ENCODE results near the gene MBOAT2.

The MBOAT2 gene

DNA sequence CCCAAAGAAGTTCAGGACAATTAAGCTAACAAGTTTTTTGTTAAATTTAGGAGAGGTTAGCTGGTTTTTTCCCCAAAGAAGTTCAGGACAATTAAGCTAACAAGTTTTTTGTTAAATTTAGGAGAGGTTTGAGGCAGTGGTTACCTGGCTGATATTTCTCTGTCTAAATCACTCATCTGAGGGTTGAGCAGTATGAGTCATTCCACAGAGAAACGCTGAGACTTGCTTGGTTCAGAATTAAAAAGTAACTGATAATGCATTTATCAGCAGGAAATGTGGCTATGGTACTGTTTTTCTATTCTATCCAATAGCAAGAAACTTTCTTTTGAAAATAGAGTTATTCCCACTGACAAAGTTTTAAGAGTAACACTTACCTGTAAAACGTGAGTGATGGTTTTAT, 143.2 kb downstream of the MBOAT2 start:
- Histone ChIP-seq H3K27ac (no peak overlapping the region), H3K79me2 (ENCODE audit: insufficient read depth, low read depth) (no peaks in the 10 kb centered on the region), H2AFZ (ENCODE audit: low read depth) (no peak overlapping the region), H3K9ac (no peak overlapping the region), H3K4me2 (no peak overlapping the region), H3K36me3 (ENCODE audit: insufficient read depth) (no peaks in the 10 kb centered on the region), H4K20me1 (ENCODE audit: insufficient read depth) (no peaks in the 10 kb centered on the region), H3K27me3 (ENCODE audit: insufficient read depth, low read depth) (no peaks in the 10 kb centered on the region), H3K4me1 (ENCODE audit: low read depth, poor library complexity, severe bottlenecking) (no peaks in the 10 kb centered on the region), H3K4me3 (IDR thresholded peaks at IDR 0.05; ENCODE audit: insufficient read depth, low read depth, low read length) (no peak overlapping the region)
- TF ChIP-seq, protein P1, sequence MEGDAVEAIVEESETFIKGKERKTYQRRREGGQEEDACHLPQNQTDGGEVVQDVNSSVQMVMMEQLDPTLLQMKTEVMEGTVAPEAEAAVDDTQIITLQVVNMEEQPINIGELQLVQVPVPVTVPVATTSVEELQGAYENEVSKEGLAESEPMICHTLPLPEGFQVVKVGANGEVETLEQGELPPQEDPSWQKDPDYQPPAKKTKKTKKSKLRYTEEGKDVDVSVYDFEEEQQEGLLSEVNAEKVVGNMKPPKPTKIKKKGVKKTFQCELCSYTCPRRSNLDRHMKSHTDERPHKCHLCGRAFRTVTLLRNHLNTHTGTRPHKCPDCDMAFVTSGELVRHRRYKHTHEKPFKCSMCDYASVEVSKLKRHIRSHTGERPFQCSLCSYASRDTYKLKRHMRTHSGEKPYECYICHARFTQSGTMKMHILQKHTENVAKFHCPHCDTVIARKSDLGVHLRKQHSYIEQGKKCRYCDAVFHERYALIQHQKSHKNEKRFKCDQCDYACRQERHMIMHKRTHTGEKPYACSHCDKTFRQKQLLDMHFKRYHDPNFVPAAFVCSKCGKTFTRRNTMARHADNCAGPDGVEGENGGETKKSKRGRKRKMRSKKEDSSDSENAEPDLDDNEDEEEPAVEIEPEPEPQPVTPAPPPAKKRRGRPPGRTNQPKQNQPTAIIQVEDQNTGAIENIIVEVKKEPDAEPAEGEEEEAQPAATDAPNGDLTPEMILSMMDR (conservative IDR thresholded peaks at IDR 0.05; ENCODE audit: low read depth, low read length), result no peak

DNA sequence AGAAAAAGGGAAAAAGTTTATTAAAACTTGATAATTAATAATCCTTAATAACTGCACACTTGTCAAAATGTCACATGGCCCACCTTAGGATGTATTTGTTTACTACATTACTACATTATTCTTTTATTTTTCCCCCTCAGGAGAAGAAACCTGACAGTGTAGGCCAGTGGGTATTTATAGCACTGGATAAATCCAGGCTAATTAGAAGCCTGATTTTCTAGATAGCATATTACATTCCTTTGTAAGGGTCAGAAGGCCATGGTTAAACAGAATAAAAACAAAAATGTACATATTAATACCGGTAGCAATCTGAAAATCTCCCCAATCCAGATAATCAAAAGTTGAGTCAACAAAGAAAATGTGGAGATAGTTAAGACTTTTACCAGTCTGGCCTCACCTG, 144.6 kb downstream of the MBOAT2 start:
- H3K79me2 ChIP-seq (ENCODE audit: insufficient read depth, low read depth), result no peaks in the 10 kb centered on the region
- no peaks in the 10 kb centered on the region for H4K20me1 ChIP-seq (ENCODE audit: insufficient read depth)
- no peak overlapping the region for H3K9ac ChIP-seq
- no peak overlapping the region for H3K4me2 ChIP-seq
- H3K27me3 ChIP-seq (ENCODE audit: insufficient read depth, low read depth), result no peaks in the 10 kb centered on the region
- TF ChIP-seq, protein P1 (conservative IDR thresholded peaks at IDR 0.05; ENCODE audit: low read depth, low read length), result no peak
- no peak overlapping the region for H2AFZ ChIP-seq (ENCODE audit: low read depth)
- no peak overlapping the region for H3K4me3 ChIP-seq (IDR thresholded peaks at IDR 0.05; ENCODE audit: insufficient read depth, low read depth, low read length)
- H3K27ac ChIP-seq, result no peak overlapping the region
- no peaks in the 10 kb centered on the region for H3K36me3 ChIP-seq (ENCODE audit: insufficient read depth)
- H3K4me1 ChIP-seq (ENCODE audit: low read depth, poor library complexity, severe bottlenecking), result no peaks in the 10 kb centered on the region

- Histone ChIP-seq H3K27me3 (ENCODE audit: insufficient read depth, low read depth) (no peaks in the 10 kb centered on the region), H2AFZ (ENCODE audit: low read depth) (no peak overlapping the region), H3K4me1 (ENCODE audit: low read depth, poor library complexity, severe bottlenecking) (no peaks in the 10 kb centered on the region), H3K27ac (no peak overlapping the region), H3K4me3 (IDR thresholded peaks at IDR 0.05; ENCODE audit: insufficient read depth, low read depth, low read length) (no peak overlapping the region), H3K79me2 (ENCODE audit: insufficient read depth, low read depth) (no peaks in the 10 kb centered on the region), H3K36me3 (ENCODE audit: insufficient read depth) (no peaks in the 10 kb centered on the region), H4K20me1 (ENCODE audit: insufficient read depth) (no peaks in the 10 kb centered on the region), H3K4me2 (no peak overlapping the region), H3K9ac (no peak overlapping the region)
- TF ChIP-seq, protein P1 (conservative IDR thresholded peaks at IDR 0.05; ENCODE audit: low read depth, low read length), result no peak
These were observed 145.2 kb downstream of the MBOAT2 start for GRCh38 chr2:8858264-8858663.

DNA sequence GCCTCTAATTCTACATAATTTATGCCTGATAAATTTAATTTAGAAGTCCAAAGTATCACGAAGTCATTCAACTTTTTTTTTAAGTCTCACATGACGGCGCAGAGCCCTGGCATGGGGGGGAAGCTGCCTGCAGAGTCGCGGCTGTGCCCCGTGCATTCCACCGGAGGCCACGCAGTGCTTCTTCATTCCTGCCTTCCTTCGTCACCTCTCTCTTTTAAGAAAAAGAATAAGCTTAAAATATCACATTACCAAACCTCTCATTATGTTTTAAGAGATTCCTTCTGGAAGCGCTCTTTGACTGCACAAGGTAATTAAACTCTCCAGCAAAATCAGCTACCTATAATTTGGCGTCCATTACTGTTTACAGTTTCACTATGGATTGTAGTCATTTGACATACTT, 145.8 kb downstream of the MBOAT2 start:
- no peaks in the 10 kb centered on the region for H3K36me3 ChIP-seq (ENCODE audit: insufficient read depth)
- no peaks in the 10 kb centered on the region for H3K4me1 ChIP-seq (ENCODE audit: low read depth, poor library complexity, severe bottlenecking)
- no peak overlapping the region for H3K9ac ChIP-seq
- TF ChIP-seq, protein P1 (conservative IDR thresholded peaks at IDR 0.05; ENCODE audit: low read depth, low read length), result no peak
- no peaks in the 10 kb centered on the region for H3K79me2 ChIP-seq (ENCODE audit: insufficient read depth, low read depth)
- no peak overlapping the region for H3K4me2 ChIP-seq
- H3K27ac ChIP-seq, result no peak overlapping the region
- no peaks in the 10 kb centered on the region for H3K27me3 ChIP-seq (ENCODE audit: insufficient read depth, low read depth)
- no peak overlapping the region for H3K4me3 ChIP-seq (IDR thresholded peaks at IDR 0.05; ENCODE audit: insufficient read depth, low read depth, low read length)
- H2AFZ ChIP-seq (ENCODE audit: low read depth), result no peak overlapping the region
- no peaks in the 10 kb centered on the region for H4K20me1 ChIP-seq (ENCODE audit: insufficient read depth)

Data from KMS-11 (cell line).